Thoracic aorta (tissue), 2 donors: ENCODE results near the gene FBXL2. TPM values are rescaled to one million over a fixed set of nuclear protein-coding genes. Genes with fewer than 3 reads are reported as not detected.

Experiments
- ATAC-seq: fragments of 150-250 bp; one replicate; pipeline ENCODE4 v1.8.0; 2017; ENCODE audit warnings: low read depth; ENCODE audit not compliant: insufficient number of reproducible peaks, low FRiP score
- DNase-seq: peaks from one replicate; pipeline ENCODE4 v3.0.0-alpha.2; 2020; ENCODE audit warnings: low spot score
- H3K27ac ChIP-seq, 2 donors: fragments of 200-600 bp; sonication (generic); 1 replicate in 1 of 2; 2 replicates in 1 of 2; pipeline ENCODE4 v1.5.1; 2016; ENCODE audit warnings: mild to moderate bottlenecking in 2 of 2, moderate library complexity in 2 of 2
- H3K27me3 ChIP-seq: fragments of 200-600 bp; sonication (generic); replicated peaks from 2 replicates; pipeline ENCODE4 v1.6.0; 2016; ENCODE audit warnings: mild to moderate bottlenecking; ENCODE audit not compliant: insufficient read depth
- H3K36me3 ChIP-seq: fragments of 200-600 bp; sonication (generic); one replicate; pipeline ENCODE4 v1.5.1; 2016
- H3K4me1 ChIP-seq, 2 donors: fragments of 200-600 bp; sonication (generic); 1 replicate in 1 of 2; 2 replicates in 1 of 2; pipeline versions ENCODE4 v1.5.1 to v1.6.0; 2016; ENCODE audit warnings: low read depth in 2 of 2, mild to moderate bottlenecking in 1 of 2; ENCODE audit not compliant: control insufficient read depth in 1 of 2
- H3K4me3 ChIP-seq: fragments of 200-600 bp; sonication (generic); 2 replicates; pipeline ENCODE4 v1.5.1; 2016; ENCODE audit warnings: mild to moderate bottlenecking
- H3K9me3 ChIP-seq: fragments of 200-600 bp; sonication (generic); 2 replicates; pipeline ENCODE4 v1.5.1; 2016
- CTCF ChIP-seq: fragments of 200-600 bp; sonication (generic); IDR thresholded peaks from one replicate; pipeline ENCODE4 v1.5.1; 2019; ENCODE audit warnings: antibody characterized with exemption
- total RNA-seq, 2 donors: library from RNA; depleted of rRNA; stranded (reverse); fragments of >200 nt; gene quantifications; one replicate each; pipeline versions ENCODE4 v1.1.0 to v1.2.3, GENCODE V29; 2016

FBXL2 gene
- total RNA-seq, 2 donors from 2014 or later: 21.7 to 24.6 TPM

DNA sequence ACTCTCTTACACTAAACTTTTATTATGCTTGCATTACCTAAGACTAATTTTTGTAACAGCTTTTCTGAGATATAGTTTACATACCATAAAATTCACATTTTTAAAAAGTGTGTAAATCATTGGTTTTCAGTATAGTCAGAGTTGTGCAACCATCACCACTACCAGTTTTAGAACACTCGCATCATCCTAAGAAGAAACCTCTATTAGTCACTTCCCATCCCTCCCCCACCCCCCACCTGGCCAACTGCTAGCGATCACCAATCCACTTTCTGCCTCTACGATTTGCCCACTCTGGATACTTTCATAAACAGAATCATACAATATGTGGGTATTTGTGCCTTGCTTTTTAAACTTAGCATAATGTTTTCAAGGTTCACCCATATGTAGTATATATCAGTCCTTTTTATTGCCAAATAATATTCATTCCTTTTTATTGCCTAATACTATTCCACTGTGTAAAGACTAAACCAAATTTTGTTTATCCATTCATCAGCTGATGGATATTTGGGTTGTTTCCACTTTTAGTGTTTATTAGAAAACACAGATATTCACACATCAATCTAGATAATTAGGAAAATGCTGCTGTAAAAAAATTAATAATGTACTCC lies 139.9 kb downstream of the FBXL2 start:
- ATAC-seq: no peak
- DNase-seq: no peak
- no peak for TF ChIP-seq CTCF

GRCh38 chr3:33419948-33420347 lies 142.7 kb downstream of the FBXL2 start:
- no peaks in the 10 kb centered on the region for H3K9me3 ChIP-seq
- H3K27ac ChIP-seq: no peak overlapping the region
- no peaks in the 10 kb centered on the region for H3K27me3 ChIP-seq
- no peak for DNase-seq
- peaks cover 2 to 5% of the 10 kb centered on the region in 2 donors for H3K4me1 ChIP-seq
- ATAC-seq: no peak
- H3K36me3 ChIP-seq: peaks cover 3% of the 10 kb centered on the region
- TF ChIP-seq CTCF: no peak
- no peak overlapping the region for H3K4me3 ChIP-seq

More for the DNA sequence above, 139.9 kb downstream of the FBXL2 start:
- Histone ChIP-seq H3K27me3 (no peaks in the 10 kb centered on the region), H3K4me1 (no peaks in the 10 kb centered on the region), H3K36me3 (peaks cover 9% of the 10 kb centered on the region), H3K27ac (no peak overlapping the region), H3K9me3 (no peaks in the 10 kb centered on the region), H3K4me3 (no peak overlapping the region)

- peaks cover under 1% of the 10 kb centered on the region for H3K36me3 ChIP-seq
- H3K27me3 ChIP-seq: no peaks in the 10 kb centered on the region
- H3K4me3 ChIP-seq: no peak overlapping the region
- H3K27ac ChIP-seq: no peak overlapping the region
- DNase-seq: no peak
- H3K4me1 ChIP-seq: peaks cover 8 to 12% of the 10 kb centered on the region in 2 donors
- no peak for ATAC-seq
- H3K9me3 ChIP-seq: no peaks in the 10 kb centered on the region
- TF ChIP-seq CTCF: no peak
Observed at GRCh38 chr3:33420966-33421365, 143.7 kb downstream of the FBXL2 start.

- Histone ChIP-seq H3K4me1 (peaks cover 18 to 20% of the 10 kb centered on the region in 2 donors), H3K4me3 (no peak overlapping the region), H3K27me3 (no peaks in the 10 kb centered on the region), H3K9me3 (no peaks in the 10 kb centered on the region), H3K27ac (peak overlapping the region in 1 of 2 donors; percentile 19), H3K36me3 (no peaks in the 10 kb centered on the region)
- DNase-seq (no peak), ATAC-seq (no peak)
- no peak for TF ChIP-seq CTCF
Observed at GRCh38 chr3:33424606-33425452, 147.6 kb downstream of the FBXL2 start.

- DNase-seq (no peak), ATAC-seq (no peak)
- no peaks in the 10 kb centered on the region for H3K27me3 ChIP-seq
- no peaks in the 10 kb centered on the region for H3K36me3 ChIP-seq
- peaks cover 23 to 26% of the 10 kb centered on the region in 2 donors for H3K4me1 ChIP-seq
- no peaks in the 10 kb centered on the region for H3K9me3 ChIP-seq
- no peak for TF ChIP-seq CTCF
- H3K27ac ChIP-seq: peak overlapping the region in 1 of 2 donors; percentile 19
- no peak overlapping the region for H3K4me3 ChIP-seq
Observed at GRCh38 chr3:33425453-33425852, 148.2 kb downstream of the FBXL2 start.
